CD4-positive, alpha-beta T cell (primary cell): ENCODE results near the gene LRFN5. TPM values are rescaled to one million over a fixed set of nuclear protein-coding genes. Genes with fewer than 3 reads are reported as not detected.
"Not testable (repeated sequence)": the region's sequence is repeated elsewhere in the genome, so short reads cannot be mapped to it uniquely, and the experiment has no call there.

ENCODE experiments used
- ATAC-seq: fragments of 200-7000 bp; cut with Tn5 transposase; one replicate; pipeline ENCODE4 v1.10.0; 2022; ENCODE audit warnings: mild to moderate bottlenecking; ENCODE audit not compliant: poor library complexity
- CTCF ChIA-PET: fragments of 350-600 bp; sonication (Branson Sonifier 250); formaldehyde crosslinking; loops from one replicate; lab custom pipeline; 2021; ENCODE audit warnings: antibody characterized with exemption, inconsistent platforms; lab: Charles Lee
- POLR2A ChIA-PET: fragments of 350-600 bp; sonication (Branson Sonifier 250); formaldehyde crosslinking; loops from one replicate; lab custom pipeline; 2021; ENCODE audit warnings: antibody characterized with exemption, inconsistent platforms; lab: Charles Lee
- DNase-seq, 14 experiments: peaks; one replicate each; pipeline ENCODE4 v3.0.0-alpha.2; 2013 to 2020; ENCODE audit warnings: mixed read lengths in 2 of 14
- H3K27ac ChIP-seq, 2 donors: one replicate each; pipeline versions ENCODE4 v1.5.1 to v1.7.0; 2013; ENCODE audit warnings: low read length in 2 of 2, low read depth in 1 of 2, mild to moderate bottlenecking in 1 of 2
- H3K27me3 ChIP-seq, 2 experiments: 1 replicate in 1 of 2; 2 replicates in 1 of 2; pipeline versions ENCODE4 v1.6.1 to v1.7.0; 2013; ENCODE audit warnings: low read length in 2 of 2, control low read depth in 1 of 2, mild to moderate bottlenecking in 1 of 2, moderate library complexity in 1 of 2; ENCODE audit not compliant: insufficient read depth in 2 of 2, control insufficient read depth in 1 of 2
- H3K36me3 ChIP-seq: one replicate; pipeline ENCODE4 v1.6.1; 2013; ENCODE audit warnings: low read length, control low read depth; ENCODE audit not compliant: insufficient read depth
- H3K4me1 ChIP-seq: one replicate; pipeline ENCODE4 v1.6.1; 2013; ENCODE audit warnings: low read length, control low read depth; ENCODE audit not compliant: insufficient read depth
- H3K4me3 ChIP-seq: one replicate; pipeline ENCODE4 v1.5.1; 2013; ENCODE audit warnings: mild to moderate bottlenecking, low read length, moderate library complexity
- H3K9me3 ChIP-seq, 2 experiments: 1 replicate in 1 of 2; 2 replicates in 1 of 2; pipeline versions ENCODE4 v1.6.1 to v1.7.0; 2013; ENCODE audit warnings: low read length in 2 of 2, mild to moderate bottlenecking in 2 of 2, control low read depth in 1 of 2, moderate library complexity in 1 of 2; ENCODE audit not compliant: control insufficient read depth in 1 of 2, insufficient read depth in 1 of 2
- H3K27ac Mint-ChIP-seq: one replicate; pipeline ENCODE4 v1.8.0; 2020; ENCODE audit warnings: mixed read lengths
- H3K27me3 Mint-ChIP-seq: one replicate; pipeline ENCODE4 v1.8.0; 2021; ENCODE audit warnings: mixed read lengths
- H3K36me3 Mint-ChIP-seq: one replicate; pipeline ENCODE4 v1.8.0; 2021; ENCODE audit warnings: low read depth, mixed read lengths
- H3K4me1 Mint-ChIP-seq: one replicate; pipeline ENCODE4 v1.8.0; 2021; ENCODE audit warnings: low read depth, mixed read lengths
- H3K4me3 Mint-ChIP-seq: one replicate; pipeline ENCODE4 v1.8.0; 2020; ENCODE audit warnings: mild to moderate bottlenecking, mixed read lengths
- H3K9me3 Mint-ChIP-seq: one replicate; pipeline ENCODE4 v1.8.0; 2020; ENCODE audit warnings: mixed read lengths
- CTCF ChIP-seq: fragments of 200-600 bp; IDR thresholded peaks from one replicate; pipeline ENCODE4 v1.8.0; 2022; ENCODE audit warnings: antibody characterized with exemption, mild to moderate bottlenecking
- intact Hi-C, 2 experiments: fragments of 100-400 bp; cut with DNase I in 1 of 2; cut with micrococcal nuclease in 1 of 2; formaldehyde crosslinking; loops; one replicate each; pipeline versions ENCODE4 v1.15.1 to v1.9.0; 2023 to 2025; cut with DNase I, micrococcal nuclease
- total RNA-seq, 174 experiments: library from RNA in 2 of 174; stranded (reverse) in 2 of 174; gene quantifications; one replicate each; pipeline ENCODE4 v1.2.3 and lab custom pipeline; 2021 to 2026

LRFN5 gene
- total RNA-seq, 2 experiments from 2014 or later: not detected

GRCh38 chr14:41905394-41905964 is 298.8 kb downstream of the LRFN5 start:
- no peak overlapping the region for H3K27ac ChIP-seq
- no peaks in the 10 kb centered on the region for H3K4me1 Mint-ChIP-seq
- DNase-seq: no peak
- no peak overlapping the region for H3K4me3 ChIP-seq
- TF ChIP-seq CTCF: no peak
- no peaks in the 10 kb centered on the region for H3K27me3 Mint-ChIP-seq
- POLR2A ChIA-PET: no interaction called here
- no peaks in the 10 kb centered on the region for H3K9me3 Mint-ChIP-seq
- H3K4me3 Mint-ChIP-seq: no peak overlapping the region
- no peaks in the 10 kb centered on the region for H3K4me1 ChIP-seq
- H3K9me3 ChIP-seq: no peaks in the 10 kb centered on the region
- H3K27ac Mint-ChIP-seq: no peak overlapping the region
- ATAC-seq: no peak
- CTCF ChIA-PET: no interaction called here
- H3K27me3 ChIP-seq: no peaks in the 10 kb centered on the region
- no peaks in the 10 kb centered on the region for H3K36me3 ChIP-seq
- no peaks in the 10 kb centered on the region for H3K36me3 Mint-ChIP-seq
- intact Hi-C loops: no loop called here

- H3K4me3 Mint-ChIP-seq, DNase-seq, H3K27me3 ChIP-seq, POLR2A ChIA-PET, H3K4me3 ChIP-seq, H3K36me3 ChIP-seq, CTCF ChIA-PET, H3K4me1 ChIP-seq, H3K9me3 ChIP-seq, H3K27me3 Mint-ChIP-seq, H3K27ac ChIP-seq, intact Hi-C loops, H3K36me3 Mint-ChIP-seq, ATAC-seq, H3K4me1 Mint-ChIP-seq, H3K9me3 Mint-ChIP-seq, H3K27ac Mint-ChIP-seq: not testable (repeated sequence)
Observed at GRCh38 chr14:41911155-41911554, 304.5 kb downstream of the LRFN5 start.

- ATAC-seq (no peak), DNase-seq (no peak)
- Mint-ChIP-seq H3K4me1 (no peaks in the 10 kb centered on the region), H3K27me3 (no peaks in the 10 kb centered on the region), H3K9me3 (peaks cover 2% of the 10 kb centered on the region), H3K4me3 (no peak overlapping the region), H3K27ac (no peak overlapping the region), H3K36me3 (no peaks in the 10 kb centered on the region)
- POLR2A ChIA-PET: no interaction called here
- intact Hi-C loops: no loop called here
- Histone ChIP-seq H3K36me3 (no peaks in the 10 kb centered on the region), H3K27ac (no peak overlapping the region), H3K9me3 (peaks cover 0 to 5% of the 10 kb centered on the region in 2 experiments), H3K4me3 (no peak overlapping the region), H3K27me3 (no peaks in the 10 kb centered on the region), H3K4me1 (no peaks in the 10 kb centered on the region)
- CTCF ChIA-PET: no interaction called here
- no peak for TF ChIP-seq CTCF
Observed at GRCh38 chr14:41913398-41913797, 306.7 kb downstream of the LRFN5 start.

- Histone ChIP-seq H3K4me1 (no peaks in the 10 kb centered on the region), H3K4me3 (no peak overlapping the region), H3K27me3 (no peaks in the 10 kb centered on the region), H3K27ac (no peak overlapping the region), H3K36me3 (no peaks in the 10 kb centered on the region), H3K9me3 (peaks cover 0 to 4% of the 10 kb centered on the region in 2 experiments)
- Mint-ChIP-seq H3K9me3 (peaks cover 2% of the 10 kb centered on the region), H3K36me3 (no peaks in the 10 kb centered on the region), H3K27me3 (no peaks in the 10 kb centered on the region), H3K27ac (no peak overlapping the region), H3K4me1 (no peaks in the 10 kb centered on the region), H3K4me3 (no peak overlapping the region)
- TF ChIP-seq CTCF: no peak
- ChIA-PET CTCF (no interaction called here), POLR2A (no interaction called here)
- intact Hi-C loops: no loop called here
- no peak for DNase-seq
- no peak for ATAC-seq
Observed at GRCh38 chr14:41915732-41916131, 309.1 kb downstream of the LRFN5 start.
